ENCODE data around the gene FBXO10.

Gene FBXO10

GRCh38 chr9:37534412-37534811, 41.8 kb downstream of the FBXO10 start:
- no peak overlapping the region for H3K4me2 ChIP-seq (ENCODE audit: low read depth, low read length, poor library complexity, severe bottlenecking)
- no peaks in the 10 kb centered on the region for H3K9me2 ChIP-seq (replicated peaks; ENCODE audit: low read depth, low read length)

GRCh38 chr9:37531699-37532098, 44.5 kb downstream of the FBXO10 start:
- Histone ChIP-seq H3K9me2 (replicated peaks; ENCODE audit: low read depth, low read length) (no peaks in the 10 kb centered on the region), H3K4me2 (ENCODE audit: low read depth, low read length, poor library complexity, severe bottlenecking) (no peak overlapping the region), H4K20me1 (ENCODE audit: insufficient read depth, low read length, poor library complexity, severe bottlenecking) (no peaks in the 10 kb centered on the region)

More at GRCh38 chr9:37534412-37534811, 41.8 kb downstream of the FBXO10 start:
- Histone ChIP-seq H4K20me1 (ENCODE audit: insufficient read depth, low read length, poor library complexity, severe bottlenecking) (no peaks in the 10 kb centered on the region), H3K9me3 (ENCODE audit: insufficient read depth, low read depth, low read length) (no peaks in the 10 kb centered on the region), H2AFZ (ENCODE audit: low read length) (no peak overlapping the region), H3K4me3 (ENCODE audit: low read length, poor library complexity, severe bottlenecking) (no peak overlapping the region), H3K27me3 (ENCODE audit: insufficient read depth, low read length, poor library complexity, severe bottlenecking) (no peaks in the 10 kb centered on the region), H3K9ac (ENCODE audit: low read depth, low read length, poor library complexity, severe bottlenecking) (no peak overlapping the region), H3K4me1 (ENCODE audit: insufficient read depth, low read length, poor library complexity, severe bottlenecking) (no peaks in the 10 kb centered on the region), H3K79me2 (ENCODE audit: insufficient read depth, low read length) (no peaks in the 10 kb centered on the region), H3F3A (ENCODE audit: low read depth) (no peaks in the 10 kb centered on the region), H3K36me3 (ENCODE audit: insufficient read depth, low read length) (peaks cover 40% of the 10 kb centered on the region; the same call in 1 of the 2 replicates)
- TF ChIP-seq EZH2phosphoT487 (IDR thresholded peaks at IDR 0.05; ENCODE audit: borderline replicate concordance) (no peak), CTCF (conservative IDR thresholded peaks at IDR 0.05; ENCODE audit: low read length) (no peak)

GRCh38 chr9:37528652-37529471, 47.3 kb downstream of the FBXO10 start:
- no peaks in the 10 kb centered on the region for H4K20me1 ChIP-seq (ENCODE audit: insufficient read depth, low read length, poor library complexity, severe bottlenecking)
- no peak overlapping the region for H3K4me3 ChIP-seq (ENCODE audit: low read length, poor library complexity, severe bottlenecking)
- no peaks in the 10 kb centered on the region for H3K9me3 ChIP-seq (ENCODE audit: insufficient read depth, low read depth, low read length)
- no peaks in the 10 kb centered on the region for H3K4me1 ChIP-seq (ENCODE audit: insufficient read depth, low read length, poor library complexity, severe bottlenecking)
- H3K4me2 ChIP-seq (ENCODE audit: low read depth, low read length, poor library complexity, severe bottlenecking): no peak overlapping the region
- H3K36me3 ChIP-seq (ENCODE audit: insufficient read depth, low read length): peaks cover 44% of the 10 kb centered on the region; the same call in 1 of the 2 replicates
- no peak overlapping the region for H3K9ac ChIP-seq (ENCODE audit: low read depth, low read length, poor library complexity, severe bottlenecking)
- H3K79me2 ChIP-seq (ENCODE audit: insufficient read depth, low read length): no peaks in the 10 kb centered on the region
- H2AFZ ChIP-seq (ENCODE audit: low read length): no peak overlapping the region
- H3K9me2 ChIP-seq (replicated peaks; ENCODE audit: low read depth, low read length): no peaks in the 10 kb centered on the region
- TF ChIP-seq EZH2phosphoT487 (IDR thresholded peaks at IDR 0.05; ENCODE audit: borderline replicate concordance): no peak
- TF ChIP-seq CTCF (conservative IDR thresholded peaks at IDR 0.05; ENCODE audit: low read length): no peak
- no peaks in the 10 kb centered on the region for H3K27me3 ChIP-seq (ENCODE audit: insufficient read depth, low read length, poor library complexity, severe bottlenecking)
- no peaks in the 10 kb centered on the region for H3F3A ChIP-seq (ENCODE audit: low read depth)

More at GRCh38 chr9:37531699-37532098, 44.5 kb downstream of the FBXO10 start:
- no peaks in the 10 kb centered on the region for H3K4me1 ChIP-seq (ENCODE audit: insufficient read depth, low read length, poor library complexity, severe bottlenecking)
- H3K79me2 ChIP-seq (ENCODE audit: insufficient read depth, low read length): no peaks in the 10 kb centered on the region
- no peak overlapping the region for H2AFZ ChIP-seq (ENCODE audit: low read length)
- no peak overlapping the region for H3K4me3 ChIP-seq (ENCODE audit: low read length, poor library complexity, severe bottlenecking)
- H3F3A ChIP-seq (ENCODE audit: low read depth): no peaks in the 10 kb centered on the region
- TF ChIP-seq EZH2phosphoT487 (IDR thresholded peaks at IDR 0.05; ENCODE audit: borderline replicate concordance) (no peak), CTCF (conservative IDR thresholded peaks at IDR 0.05; ENCODE audit: low read length) (no peak)
- H3K9ac ChIP-seq (ENCODE audit: low read depth, low read length, poor library complexity, severe bottlenecking): no peak overlapping the region
- H3K27me3 ChIP-seq (ENCODE audit: insufficient read depth, low read length, poor library complexity, severe bottlenecking): no peaks in the 10 kb centered on the region
- no peaks in the 10 kb centered on the region for H3K9me3 ChIP-seq (ENCODE audit: insufficient read depth, low read depth, low read length)
- peaks cover 30% of the 10 kb centered on the region; the same call in 1 of the 2 replicates for H3K36me3 ChIP-seq (ENCODE audit: insufficient read depth, low read length)
